NCI-H1092 treated with DMSO at 0.1 percent for 48 hours (cell line): ENCODE measurements around the gene IDUA.

Experiments
- DNase-seq: peaks from one replicate; lab custom pipeline; 2025; lab: John Stamatoyannopoulos, UW

Gene IDUA

GRCh38 chr4:1015746-1016145 is 28.9 kb downstream of the IDUA start:
- DNase-seq, result no peak

- no peak for DNase-seq
These were observed 30.4 kb downstream of the IDUA start for GRCh38 chr4:1017211-1017610.

GRCh38 chr4:1017706-1018105 is 30.9 kb downstream of the IDUA start:
- no peak for DNase-seq

DNA sequence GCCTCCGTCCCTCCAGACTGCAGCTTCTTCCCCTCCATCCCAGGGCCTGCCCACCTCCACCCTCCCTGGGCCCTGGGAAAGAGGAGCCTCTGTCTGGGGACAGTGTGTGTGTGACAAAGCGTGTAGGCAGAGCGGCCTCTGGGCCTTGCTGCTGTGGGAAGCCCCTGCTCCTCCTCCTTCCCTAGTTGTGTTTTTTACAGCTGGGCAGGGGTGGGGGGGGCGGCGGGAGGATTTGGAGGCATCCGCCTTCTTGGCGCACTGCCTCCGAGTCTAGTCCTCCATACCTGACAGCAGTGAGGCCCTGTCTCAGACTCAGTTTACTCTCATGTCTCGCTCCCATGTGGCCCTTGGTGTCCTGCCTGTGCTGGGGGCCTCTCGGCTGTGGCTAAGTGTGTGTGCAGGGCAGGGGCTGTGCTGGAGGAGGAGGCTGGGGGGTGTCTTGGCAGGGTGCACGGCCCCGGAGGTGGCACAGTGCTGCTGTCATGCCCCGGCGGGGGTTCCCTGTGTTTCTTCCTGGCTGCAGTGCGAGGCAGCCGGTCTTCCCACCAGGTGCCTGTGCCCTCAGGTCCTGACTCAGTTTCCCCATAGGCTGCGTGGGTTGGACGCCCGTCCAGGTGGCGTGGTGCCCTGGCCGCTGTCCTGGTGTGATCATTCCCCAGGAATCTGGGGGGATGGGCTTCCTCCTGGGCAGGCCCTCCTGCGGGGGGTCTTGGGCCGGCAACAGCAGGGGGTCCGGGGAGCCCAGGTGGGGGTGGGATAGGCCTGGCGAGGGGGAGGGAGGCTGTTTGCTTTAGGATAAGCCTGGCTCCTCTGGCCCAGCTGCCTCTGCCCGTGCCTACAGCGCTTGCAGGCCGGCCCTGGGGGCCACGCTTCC is 31.5 kb downstream of the IDUA start:
- no peak for DNase-seq

- DNase-seq, result no peak
These were observed 32.5 kb downstream of the IDUA start for GRCh38 chr4:1019320-1019719.

GRCh38 chr4:1019729-1020470 is 33.1 kb downstream of the IDUA start:
- no peak for DNase-seq

DNA sequence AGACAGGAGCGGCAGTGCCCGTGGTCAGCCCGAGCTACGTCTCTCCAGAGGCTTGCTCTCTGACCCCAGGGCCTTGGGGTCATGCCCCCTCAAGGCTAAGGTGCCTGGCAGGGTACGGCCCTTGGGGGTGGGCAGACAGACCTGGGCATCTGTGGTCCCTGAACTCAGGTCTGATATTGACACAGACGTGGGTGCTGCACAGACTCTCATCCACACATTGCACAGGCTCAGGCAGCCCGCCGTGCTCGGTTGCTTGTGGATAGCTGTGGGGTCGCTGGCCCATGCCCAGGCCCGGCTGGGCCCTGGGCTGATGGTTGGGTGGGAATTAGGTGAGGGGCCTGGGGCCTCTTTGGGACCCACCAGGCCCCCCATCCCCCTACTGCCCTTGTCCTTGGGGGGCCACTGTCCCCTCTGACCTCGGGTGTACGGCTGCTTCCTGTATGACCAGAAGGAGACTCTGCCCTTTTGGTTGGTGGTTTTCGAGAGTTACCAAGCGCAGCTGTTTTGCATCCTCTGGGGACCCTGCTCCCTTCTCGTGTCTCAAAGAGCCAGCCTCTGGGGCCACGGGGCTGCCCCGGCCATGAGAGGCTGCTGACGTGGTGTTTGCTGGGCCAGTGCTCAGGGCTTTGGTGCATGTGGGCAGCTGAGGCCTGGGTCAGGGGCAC is 34.7 kb downstream of the IDUA start:
- DNase-seq, result no peak

GRCh38 chr4:1022051-1022738 is 35.4 kb downstream of the IDUA start:
- no peak for DNase-seq

DNA sequence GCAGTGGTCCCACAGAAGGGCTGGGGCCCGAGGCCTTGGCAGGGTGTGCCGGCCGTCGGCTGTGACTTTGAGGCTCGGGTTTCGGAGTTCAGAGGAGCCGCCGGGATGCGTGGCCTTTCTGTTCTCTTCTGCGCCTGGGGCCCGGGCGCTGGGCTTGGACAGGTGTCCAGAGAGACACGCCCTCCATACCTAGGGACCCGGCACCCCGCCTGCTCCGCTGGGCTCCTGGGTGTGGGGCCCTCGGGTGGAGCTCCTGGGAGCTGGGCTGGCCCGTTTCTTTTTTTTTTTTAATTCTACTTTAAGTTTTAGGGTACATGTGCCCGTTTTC is 35.9 kb downstream of the IDUA start:
- DNase-seq, result no peak

GRCh38 chr4:1023075-1023640 is 36.3 kb downstream of the IDUA start:
- no peak for DNase-seq

DNA sequence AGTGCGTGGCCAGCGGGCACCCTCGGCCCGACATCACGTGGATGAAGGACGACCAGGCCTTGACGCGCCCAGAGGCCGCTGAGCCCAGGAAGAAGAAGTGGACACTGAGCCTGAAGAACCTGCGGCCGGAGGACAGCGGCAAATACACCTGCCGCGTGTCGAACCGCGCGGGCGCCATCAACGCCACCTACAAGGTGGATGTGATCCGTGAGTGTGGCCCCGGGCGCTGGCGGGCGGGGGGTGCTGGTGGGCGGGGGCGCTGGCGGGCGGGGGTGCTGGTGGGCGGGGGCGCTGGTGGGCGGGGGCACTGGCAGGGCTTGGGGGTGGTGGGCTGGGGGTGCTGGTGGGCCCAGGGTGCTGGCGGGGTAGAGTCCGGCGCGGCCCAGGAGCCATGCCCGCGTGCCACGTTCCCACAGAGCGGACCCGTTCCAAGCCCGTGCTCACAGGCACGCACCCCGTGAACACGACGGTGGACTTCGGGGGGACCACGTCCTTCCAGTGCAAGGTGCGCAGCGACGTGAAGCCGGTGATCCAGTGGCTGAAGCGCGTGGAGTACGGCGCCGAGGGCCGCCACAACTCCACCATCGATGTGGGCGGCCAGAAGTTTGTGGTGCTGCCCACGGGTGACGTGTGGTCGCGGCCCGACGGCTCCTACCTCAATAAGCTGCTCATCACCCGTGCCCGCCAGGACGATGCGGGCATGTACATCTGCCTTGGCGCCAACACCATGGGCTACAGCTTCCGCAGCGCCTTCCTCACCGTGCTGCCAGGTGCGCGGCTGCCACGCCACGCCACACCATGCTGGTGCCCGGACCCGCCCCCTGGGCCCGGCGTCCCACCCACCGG is 37.3 kb downstream of the IDUA start:
- DNase-seq, result no peak

DNA sequence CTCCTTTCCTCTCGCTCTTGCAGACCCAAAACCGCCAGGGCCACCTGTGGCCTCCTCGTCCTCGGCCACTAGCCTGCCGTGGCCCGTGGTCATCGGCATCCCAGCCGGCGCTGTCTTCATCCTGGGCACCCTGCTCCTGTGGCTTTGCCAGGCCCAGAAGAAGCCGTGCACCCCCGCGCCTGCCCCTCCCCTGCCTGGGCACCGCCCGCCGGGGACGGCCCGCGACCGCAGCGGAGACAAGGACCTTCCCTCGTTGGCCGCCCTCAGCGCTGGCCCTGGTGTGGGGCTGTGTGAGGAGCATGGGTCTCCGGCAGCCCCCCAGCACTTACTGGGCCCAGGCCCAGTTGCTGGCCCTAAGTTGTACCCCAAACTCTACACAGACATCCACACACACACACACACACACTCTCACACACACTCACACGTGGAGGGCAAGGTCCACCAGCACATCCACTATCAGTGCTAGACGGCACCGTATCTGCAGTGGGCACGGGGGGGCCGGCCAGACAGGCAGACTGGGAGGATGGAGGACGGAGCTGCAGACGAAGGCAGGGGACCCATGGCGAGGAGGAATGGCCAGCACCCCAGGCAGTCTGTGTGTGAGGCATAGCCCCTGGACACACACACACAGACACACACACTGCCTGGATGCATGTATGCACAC is 38.2 kb downstream of the IDUA start:
- no peak for DNase-seq

GRCh38 chr4:1026115-1026514 is 39.3 kb downstream of the IDUA start:
- no peak for DNase-seq

DNA sequence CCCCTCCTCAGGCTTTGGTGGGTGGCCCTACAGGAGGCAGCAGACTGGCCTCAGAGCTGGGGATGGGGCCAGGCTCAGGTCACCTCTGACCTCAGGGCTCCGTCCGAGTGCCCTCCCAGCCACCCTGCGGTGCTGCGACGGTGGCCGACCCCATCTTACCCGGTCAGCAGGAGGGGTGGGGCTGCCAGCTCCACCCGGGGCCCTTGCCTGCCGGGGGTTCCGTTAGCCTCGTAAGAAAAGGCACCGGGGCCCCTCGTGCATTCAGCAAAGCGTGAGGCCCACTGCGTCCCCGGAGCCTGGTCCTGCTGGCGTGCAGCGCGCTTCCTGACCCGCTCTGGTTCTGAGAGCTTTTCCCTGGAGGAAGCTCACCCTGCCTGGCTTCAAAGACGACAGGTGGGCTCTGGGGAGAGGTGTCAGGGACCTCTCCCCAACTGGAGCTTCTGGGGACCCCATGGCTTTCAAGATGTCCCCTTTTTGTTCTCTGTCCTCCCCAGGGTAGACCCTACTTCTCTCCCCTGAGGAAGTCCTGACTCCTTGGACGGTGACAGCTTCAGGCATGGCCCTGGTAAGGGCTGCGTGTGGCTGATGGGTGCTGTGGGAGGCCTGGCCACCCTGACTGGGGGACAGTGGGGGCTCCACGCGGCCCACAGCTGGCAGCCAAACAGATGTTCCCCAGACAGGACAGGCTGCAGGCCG is 40.5 kb downstream of the IDUA start:
- DNase-seq, result no peak

GRCh38 chr4:1027915-1028238 is 41.0 kb downstream of the IDUA start:
- no peak for DNase-seq

- no peak for DNase-seq
These were observed 41.9 kb downstream of the IDUA start for GRCh38 chr4:1028574-1029220.

DNA sequence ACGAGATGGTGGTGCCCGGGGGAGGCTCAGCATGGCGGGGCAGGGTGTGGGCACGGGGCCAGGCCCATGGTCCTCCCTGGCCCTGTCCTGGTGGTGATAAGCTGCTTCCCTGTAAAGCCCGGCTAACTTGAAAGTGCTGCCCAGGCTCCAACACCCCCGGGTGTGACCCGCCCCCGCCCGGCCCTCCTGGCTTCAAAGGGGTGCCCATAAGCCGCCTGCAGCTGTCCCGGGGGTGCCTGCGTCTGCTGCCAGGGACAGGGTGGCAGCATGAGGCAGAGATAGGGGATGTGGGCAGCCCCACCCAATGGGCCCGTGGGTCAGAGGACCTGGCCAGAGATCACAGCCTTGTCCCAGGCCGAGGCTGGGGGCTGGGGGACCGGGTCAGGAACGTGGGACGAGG is 42.7 kb downstream of the IDUA start:
- DNase-seq, result no peak

GRCh38 chr4:1030031-1030430 is 43.2 kb downstream of the IDUA start:
- no peak for DNase-seq

GRCh38 chr4:1030559-1030958 is 43.7 kb downstream of the IDUA start:
- no peak for DNase-seq

DNA sequence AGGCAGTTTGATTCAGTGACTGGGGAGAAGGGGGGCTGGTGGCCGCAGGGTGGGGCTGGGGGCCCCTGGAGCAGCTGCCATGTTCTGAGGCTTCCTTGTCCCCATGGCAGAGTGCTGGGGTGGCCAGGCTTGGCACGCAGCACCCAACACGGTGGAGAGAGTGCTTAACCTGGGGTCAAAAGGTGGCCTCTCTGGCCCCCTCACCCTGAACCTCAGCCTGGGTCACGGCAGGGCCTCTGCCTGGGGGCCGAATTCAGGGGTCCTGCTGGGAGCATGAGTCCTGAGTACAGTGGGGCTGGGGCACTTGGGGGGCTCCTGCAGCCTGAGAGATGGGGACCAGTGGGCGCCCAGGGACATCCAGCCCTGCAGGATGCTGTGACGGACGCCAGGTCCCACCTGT is 44.5 kb downstream of the IDUA start:
- DNase-seq, result no peak
